Hepatocyte (in vitro differentiated cells): ENCODE measurements around the gene SLC6A11. TPM values are rescaled to one million over a fixed set of nuclear protein-coding genes. Genes with fewer than 3 reads are reported as not detected.

ENCODE experiments used
- DNase-seq: peaks from one replicate; pipeline ENCODE4 v3.0.0-alpha.2; 2016; ENCODE audit warnings: low spot score
- H2AFZ ChIP-seq: fragments of 200-600 bp; sonication (generic); 2 replicates; pipeline ENCODE4 v1.6.0; 2016; ENCODE audit warnings: antibody characterized with exemption, mild to moderate bottlenecking
- H3K27ac ChIP-seq: fragments of 200-600 bp; sonication (generic); 2 replicates; pipeline ENCODE4 v1.5.1; 2016; ENCODE audit warnings: mild to moderate bottlenecking
- H3K27me3 ChIP-seq: fragments of 200-600 bp; sonication (generic); 2 replicates; pipeline ENCODE4 v1.6.1; 2016
- H3K36me3 ChIP-seq: fragments of 200-600 bp; sonication (generic); replicated peaks from 2 replicates; pipeline ENCODE4 v1.5.1; 2016; ENCODE audit warnings: low read depth; ENCODE audit not compliant: insufficient read depth
- H3K4me1 ChIP-seq: fragments of 200-600 bp; sonication (generic); 2 replicates; pipeline ENCODE4 v1.5.1; 2016; ENCODE audit warnings: mild to moderate bottlenecking, moderate library complexity; ENCODE audit not compliant: insufficient read depth
- H3K4me2 ChIP-seq: fragments of 200-600 bp; sonication (generic); 2 replicates; pipeline ENCODE4 v1.6.0; 2016
- H3K4me3 ChIP-seq: fragments of 200-600 bp; sonication (generic); 2 replicates; pipeline ENCODE4 v1.5.1; 2016; ENCODE audit warnings: mild to moderate bottlenecking
- H3K79me2 ChIP-seq: fragments of 200-600 bp; sonication (generic); 2 replicates; pipeline ENCODE4 v1.6.0; 2017; ENCODE audit warnings: mild to moderate bottlenecking
- H3K9me2 ChIP-seq: fragments of 200-600 bp; sonication (generic); replicated peaks from 2 replicates; pipeline ENCODE4 v1.6.0; 2017; ENCODE audit warnings: mild to moderate bottlenecking; ENCODE audit not compliant: insufficient read depth
- H3K9me3 ChIP-seq: fragments of 200-600 bp; sonication (generic); 2 replicates; pipeline ENCODE4 v1.5.1; 2016; ENCODE audit warnings: low read depth, mild to moderate bottlenecking
- H4K20me1 ChIP-seq: fragments of 200-600 bp; sonication (generic); 2 replicates; pipeline ENCODE4 v1.6.0; 2016; ENCODE audit warnings: mild to moderate bottlenecking; ENCODE audit not compliant: insufficient read depth, poor library complexity, severe bottlenecking
- CTCF ChIP-seq: fragments of 200-600 bp; sonication (generic); IDR thresholded peaks from 2 replicates; pipeline ENCODE4 v1.5.1; 2016; ENCODE audit warnings: antibody characterized with exemption, mild to moderate bottlenecking; ENCODE audit not compliant: poor library complexity
- EZH2 ChIP-seq: fragments of 200-600 bp; sonication (generic); IDR thresholded peaks from 2 replicates; pipeline ENCODE4 v1.6.1; 2016; ENCODE audit warnings: antibody characterized with exemption, mild to moderate bottlenecking, borderline replicate concordance
- EZH2phosphoT487 ChIP-seq: fragments of 200-600 bp; sonication (generic); IDR thresholded peaks from one replicate; pipeline ENCODE4 v1.6.1; 2018; ENCODE audit warnings: antibody characterized with exemption, mild to moderate bottlenecking, low read depth, moderate library complexity; ENCODE audit not compliant: unreplicated experiment, severe bottlenecking
- WGBS: methylation state at CpG from one replicate; pipeline ENCODE4 v1.1.6; 2016; ENCODE audit warnings: low lambda C conversion rate; ENCODE audit errors: missing lambda C conversion rate; 5-methylcytosine and 5-hydroxymethylcytosine counted together
- polyA plus RNA-seq: library from polyadenylated mRNA; unstranded; fragments of >200 nt; fragmentation: Nextera tagmentation; extraction: Ambion mirVana; gene quantifications from 2 replicates; pipeline ENCODE4 v1.2.1, GENCODE V29; 2016
- total RNA-seq: library from RNA; depleted of rRNA; stranded (reverse); fragments of >200 nt; gene quantifications from 2 replicates; pipeline ENCODE4 v1.2.3, GENCODE V29; 2014

SLC6A11 gene
- total and polyA plus RNA-seq, 2 experiments from 2014 or later = 1.5 to 1.7 TPM

GRCh38 chr3:10810376-10810775 lies 5.7 kb upstream of the SLC6A11 start:
- Histone ChIP-seq H3K27ac (no peak overlapping the region), H3K79me2 (no peaks in the 10 kb centered on the region), H3K9me2 (no peaks in the 10 kb centered on the region), H3K4me2 (no peak overlapping the region), H2AFZ (no peak overlapping the region), H3K27me3 (peaks cover 12% of the 10 kb centered on the region), H3K36me3 (no peaks in the 10 kb centered on the region), H3K4me1 (no peaks in the 10 kb centered on the region), H3K4me3 (no peak overlapping the region), H4K20me1 (no peaks in the 10 kb centered on the region), H3K9me3 (no peaks in the 10 kb centered on the region)
- TF ChIP-seq CTCF = no peak
- TF ChIP-seq EZH2phosphoT487 = no peak
- TF ChIP-seq EZH2 = no peak
- DNase-seq = no peak
- 75% methylated on average over 3 of the region's 3 CpGs for WGBS

GRCh38 chr3:10813425-10813824 lies 2.6 kb upstream of the SLC6A11 start:
- no peaks in the 10 kb centered on the region for H3K9me2 ChIP-seq
- H3K4me2 ChIP-seq = no peak overlapping the region
- WGBS = 79% methylated on average over 1 of the region's 1 CpG
- no peak overlapping the region for H3K4me3 ChIP-seq
- no peaks in the 10 kb centered on the region for H4K20me1 ChIP-seq
- H3K36me3 ChIP-seq = no peaks in the 10 kb centered on the region
- no peak overlapping the region for H2AFZ ChIP-seq
- H3K27ac ChIP-seq = no peak overlapping the region
- no peaks in the 10 kb centered on the region for H3K4me1 ChIP-seq
- no peak for TF ChIP-seq EZH2phosphoT487
- TF ChIP-seq CTCF = no peak
- TF ChIP-seq EZH2 = no peak
- no peak for DNase-seq
- peaks cover 41% of the 10 kb centered on the region for H3K27me3 ChIP-seq
- no peaks in the 10 kb centered on the region for H3K79me2 ChIP-seq
- H3K9me3 ChIP-seq = no peaks in the 10 kb centered on the region

- DNase-seq = no peak
- no peak for TF ChIP-seq EZH2phosphoT487
- TF ChIP-seq EZH2 = no peak
Measured at GRCh38 chr3:10814623-10815022, 1.4 kb upstream of the SLC6A11 start.

GRCh38 chr3:10815487-10815886 lies 541 bp upstream of the SLC6A11 start:
- no peaks in the 10 kb centered on the region for H4K20me1 ChIP-seq
- no peaks in the 10 kb centered on the region for H3K4me1 ChIP-seq
- no peaks in the 10 kb centered on the region for H3K9me3 ChIP-seq
- no peak for DNase-seq
- TF ChIP-seq EZH2phosphoT487 (no peak), EZH2 (no peak), CTCF (no peak)
- 89% methylated on average over 10 of the region's 10 CpGs for WGBS
- H3K79me2 ChIP-seq = no peaks in the 10 kb centered on the region
- no peaks in the 10 kb centered on the region for H3K9me2 ChIP-seq
- H3K27me3 ChIP-seq = peaks cover 49% of the 10 kb centered on the region
- H2AFZ ChIP-seq = no peak overlapping the region
- peak overlapping the region; percentile 80 for H3K4me2 ChIP-seq
- H3K36me3 ChIP-seq = no peaks in the 10 kb centered on the region
- no peak overlapping the region for H3K4me3 ChIP-seq
- no peak overlapping the region for H3K27ac ChIP-seq

More at GRCh38 chr3:10814623-10815022, 1.4 kb upstream of the SLC6A11 start:
- Histone ChIP-seq H3K27me3 (peaks cover 49% of the 10 kb centered on the region), H3K36me3 (no peaks in the 10 kb centered on the region), H3K9me3 (no peaks in the 10 kb centered on the region), H4K20me1 (no peaks in the 10 kb centered on the region), H3K4me3 (no peak overlapping the region), H2AFZ (no peak overlapping the region), H3K9me2 (no peaks in the 10 kb centered on the region), H3K27ac (no peak overlapping the region), H3K4me1 (no peaks in the 10 kb centered on the region), H3K79me2 (no peaks in the 10 kb centered on the region), H3K4me2 (no peak overlapping the region)
- 84% methylated on average over 7 of the region's 7 CpGs for WGBS
